Measurements from ENCODE around the gene HHIP. TPM values are rescaled to one million over a fixed set of nuclear protein-coding genes. Genes with fewer than 3 reads are reported as not detected.

Gene HHIP
- total RNA-seq, 1 experiment from 2014 or later = 0.07 TPM

GRCh38 chr4:144709159-144709558 lies 63.2 kb downstream of the HHIP start:
- Histone ChIP-seq H3K27me3 (ENCODE audit: control insufficient read depth, insufficient read depth, low read length) (no peaks in the 10 kb centered on the region), H3K36me3 (replicated peaks; ENCODE audit: control insufficient read depth, insufficient read depth, low read length) (no peaks in the 10 kb centered on the region), H3K4me3 (ENCODE audit: insufficient read depth, low read depth, low read length) (no peak overlapping the region)
- no peak for DNase-seq

GRCh38 chr4:144709793-144710525 lies 64.0 kb downstream of the HHIP start:
- no peaks in the 10 kb centered on the region for H3K27me3 ChIP-seq (ENCODE audit: control insufficient read depth, insufficient read depth, low read length)
- no peak for DNase-seq
- no peaks in the 10 kb centered on the region for H3K36me3 ChIP-seq (replicated peaks; ENCODE audit: control insufficient read depth, insufficient read depth, low read length)
- no peak overlapping the region for H3K4me3 ChIP-seq (ENCODE audit: insufficient read depth, low read depth, low read length)

GRCh38 chr4:144710526-144710912 lies 64.6 kb downstream of the HHIP start:
- H3K4me3 ChIP-seq (ENCODE audit: insufficient read depth, low read depth, low read length) = no peak overlapping the region
- no peaks in the 10 kb centered on the region for H3K36me3 ChIP-seq (replicated peaks; ENCODE audit: control insufficient read depth, insufficient read depth, low read length)

GRCh38 chr4:144711700-144712456 lies 65.9 kb downstream of the HHIP start:
- no peak for DNase-seq
- Histone ChIP-seq H3K36me3 (replicated peaks; ENCODE audit: control insufficient read depth, insufficient read depth, low read length) (no peaks in the 10 kb centered on the region), H3K4me3 (ENCODE audit: insufficient read depth, low read depth, low read length) (no peak overlapping the region), H3K27me3 (ENCODE audit: control insufficient read depth, insufficient read depth, low read length) (no peaks in the 10 kb centered on the region)

More at GRCh38 chr4:144710526-144710912, 64.6 kb downstream of the HHIP start:
- no peak for DNase-seq
- H3K27me3 ChIP-seq (ENCODE audit: control insufficient read depth, insufficient read depth, low read length) = no peaks in the 10 kb centered on the region

GRCh38 chr4:144712775-144713174 lies 66.8 kb downstream of the HHIP start:
- no peak for DNase-seq
- H3K27me3 ChIP-seq (ENCODE audit: control insufficient read depth, insufficient read depth, low read length) = no peaks in the 10 kb centered on the region
- H3K4me3 ChIP-seq (ENCODE audit: insufficient read depth, low read depth, low read length) = no peak overlapping the region
- H3K36me3 ChIP-seq (replicated peaks; ENCODE audit: control insufficient read depth, insufficient read depth, low read length) = no peaks in the 10 kb centered on the region

- Histone ChIP-seq H3K4me3 (ENCODE audit: insufficient read depth, low read depth, low read length) (no peak overlapping the region), H3K27me3 (ENCODE audit: control insufficient read depth, insufficient read depth, low read length) (no peaks in the 10 kb centered on the region), H3K36me3 (replicated peaks; ENCODE audit: control insufficient read depth, insufficient read depth, low read length) (no peaks in the 10 kb centered on the region)
- no peak for DNase-seq
These were observed 68.2 kb downstream of the HHIP start for GRCh38 chr4:144714166-144714565.

GRCh38 chr4:144715230-144715629 lies 69.3 kb downstream of the HHIP start:
- DNase-seq = no peak
- Histone ChIP-seq H3K36me3 (replicated peaks; ENCODE audit: control insufficient read depth, insufficient read depth, low read length) (no peaks in the 10 kb centered on the region), H3K4me3 (ENCODE audit: insufficient read depth, low read depth, low read length) (no peak overlapping the region), H3K27me3 (ENCODE audit: control insufficient read depth, insufficient read depth, low read length) (no peaks in the 10 kb centered on the region)

- DNase-seq = no peak
These were observed 70.8 kb downstream of the HHIP start for GRCh38 chr4:144716778-144717177.

GRCh38 chr4:144718958-144719512 lies 73.1 kb downstream of the HHIP start:
- Histone ChIP-seq H3K36me3 (replicated peaks; ENCODE audit: control insufficient read depth, insufficient read depth, low read length) (no peaks in the 10 kb centered on the region), H3K4me3 (ENCODE audit: insufficient read depth, low read depth, low read length) (no peak overlapping the region)

More at GRCh38 chr4:144716778-144717177, 70.8 kb downstream of the HHIP start:
- Histone ChIP-seq H3K27me3 (ENCODE audit: control insufficient read depth, insufficient read depth, low read length) (no peaks in the 10 kb centered on the region), H3K4me3 (ENCODE audit: insufficient read depth, low read depth, low read length) (no peak overlapping the region), H3K36me3 (replicated peaks; ENCODE audit: control insufficient read depth, insufficient read depth, low read length) (no peaks in the 10 kb centered on the region)

GRCh38 chr4:144720491-144720890 lies 74.5 kb downstream of the HHIP start:
- H3K4me3 ChIP-seq (ENCODE audit: insufficient read depth, low read depth, low read length) = no peak overlapping the region
- H3K36me3 ChIP-seq (replicated peaks; ENCODE audit: control insufficient read depth, insufficient read depth, low read length) = no peaks in the 10 kb centered on the region
- H3K27me3 ChIP-seq (ENCODE audit: control insufficient read depth, insufficient read depth, low read length) = no peaks in the 10 kb centered on the region
- DNase-seq = no peak

More at GRCh38 chr4:144718958-144719512, 73.1 kb downstream of the HHIP start:
- no peaks in the 10 kb centered on the region for H3K27me3 ChIP-seq (ENCODE audit: control insufficient read depth, insufficient read depth, low read length)
- DNase-seq = no peak

GRCh38 chr4:144721994-144722393 lies 76.0 kb downstream of the HHIP start:
- DNase-seq = no peak
- Histone ChIP-seq H3K36me3 (replicated peaks; ENCODE audit: control insufficient read depth, insufficient read depth, low read length) (no peaks in the 10 kb centered on the region), H3K27me3 (ENCODE audit: control insufficient read depth, insufficient read depth, low read length) (no peaks in the 10 kb centered on the region), H3K4me3 (ENCODE audit: insufficient read depth, low read depth, low read length) (no peak overlapping the region)

GRCh38 chr4:144723471-144723870 lies 77.5 kb downstream of the HHIP start:
- H3K36me3 ChIP-seq (replicated peaks; ENCODE audit: control insufficient read depth, insufficient read depth, low read length) = no peaks in the 10 kb centered on the region
- no peak overlapping the region for H3K4me3 ChIP-seq (ENCODE audit: insufficient read depth, low read depth, low read length)
- no peaks in the 10 kb centered on the region for H3K27me3 ChIP-seq (ENCODE audit: control insufficient read depth, insufficient read depth, low read length)
- DNase-seq = no peak

GRCh38 chr4:144729175-144729574 lies 83.2 kb downstream of the HHIP start:
- DNase-seq = no peak

GRCh38 chr4:144732584-144733428 lies 86.8 kb downstream of the HHIP start:
- no peak overlapping the region for H3K4me3 ChIP-seq (ENCODE audit: insufficient read depth, low read depth, low read length)
- no peak for DNase-seq
- no peaks in the 10 kb centered on the region for H3K36me3 ChIP-seq (replicated peaks; ENCODE audit: control insufficient read depth, insufficient read depth, low read length)
- no peaks in the 10 kb centered on the region for H3K27me3 ChIP-seq (ENCODE audit: control insufficient read depth, insufficient read depth, low read length)

More at GRCh38 chr4:144729175-144729574, 83.2 kb downstream of the HHIP start:
- no peaks in the 10 kb centered on the region for H3K36me3 ChIP-seq (replicated peaks; ENCODE audit: control insufficient read depth, insufficient read depth, low read length)
- H3K27me3 ChIP-seq (ENCODE audit: control insufficient read depth, insufficient read depth, low read length) = no peaks in the 10 kb centered on the region
- H3K4me3 ChIP-seq (ENCODE audit: insufficient read depth, low read depth, low read length) = no peak overlapping the region
